ENCODE measurements around the gene PACRG.

DNA sequence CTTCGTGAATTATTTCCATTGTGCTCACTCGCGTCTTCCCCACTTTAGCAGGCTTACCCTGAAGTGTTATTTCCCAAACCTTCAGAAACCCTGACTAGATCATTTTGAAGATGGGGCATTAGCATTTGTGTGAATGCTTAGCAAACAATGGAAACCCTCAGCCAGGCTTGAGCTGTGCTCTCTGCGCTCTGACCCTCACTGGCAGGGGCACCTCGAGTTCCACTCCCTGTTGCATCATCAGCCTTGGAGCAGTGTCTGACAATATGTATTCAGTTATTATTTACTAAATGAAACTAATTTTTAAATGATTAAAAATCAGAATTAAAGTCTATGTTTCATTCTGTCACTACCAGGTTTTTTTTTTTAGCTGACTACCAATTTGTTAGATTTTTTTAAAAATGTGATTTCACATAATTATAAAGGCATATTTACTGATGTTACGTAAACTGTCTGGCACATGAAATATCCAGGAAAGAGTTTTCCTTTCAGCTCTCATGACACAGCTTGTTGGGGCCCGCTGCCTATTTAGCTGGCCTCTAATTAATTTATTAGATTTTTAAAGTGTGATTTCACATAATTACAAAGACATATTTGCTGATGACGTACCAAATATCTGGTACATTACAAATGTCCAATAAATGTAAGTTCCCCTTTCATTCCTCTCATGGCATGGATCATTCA is 155.2 kb downstream of the PACRG start:
- TF ChIP-seq, protein P1, sequence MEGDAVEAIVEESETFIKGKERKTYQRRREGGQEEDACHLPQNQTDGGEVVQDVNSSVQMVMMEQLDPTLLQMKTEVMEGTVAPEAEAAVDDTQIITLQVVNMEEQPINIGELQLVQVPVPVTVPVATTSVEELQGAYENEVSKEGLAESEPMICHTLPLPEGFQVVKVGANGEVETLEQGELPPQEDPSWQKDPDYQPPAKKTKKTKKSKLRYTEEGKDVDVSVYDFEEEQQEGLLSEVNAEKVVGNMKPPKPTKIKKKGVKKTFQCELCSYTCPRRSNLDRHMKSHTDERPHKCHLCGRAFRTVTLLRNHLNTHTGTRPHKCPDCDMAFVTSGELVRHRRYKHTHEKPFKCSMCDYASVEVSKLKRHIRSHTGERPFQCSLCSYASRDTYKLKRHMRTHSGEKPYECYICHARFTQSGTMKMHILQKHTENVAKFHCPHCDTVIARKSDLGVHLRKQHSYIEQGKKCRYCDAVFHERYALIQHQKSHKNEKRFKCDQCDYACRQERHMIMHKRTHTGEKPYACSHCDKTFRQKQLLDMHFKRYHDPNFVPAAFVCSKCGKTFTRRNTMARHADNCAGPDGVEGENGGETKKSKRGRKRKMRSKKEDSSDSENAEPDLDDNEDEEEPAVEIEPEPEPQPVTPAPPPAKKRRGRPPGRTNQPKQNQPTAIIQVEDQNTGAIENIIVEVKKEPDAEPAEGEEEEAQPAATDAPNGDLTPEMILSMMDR (IDR thresholded peaks at IDR 0.05) = no peak
- TF ChIP-seq POLR2AphosphoS5 (IDR thresholded peaks at IDR 0.05; ENCODE audit: low read depth, low read length) (no peak), SIN3A (IDR thresholded peaks at IDR 0.05; ENCODE audit: borderline replicate concordance, insufficient read depth, low read depth, low read length) (no peak), TCF7L2 (IDR thresholded peaks at IDR 0.05; ENCODE audit: low read depth, low read length) (no peak)
